ENCODE measurements around the gene PKD1L1.

DNA sequence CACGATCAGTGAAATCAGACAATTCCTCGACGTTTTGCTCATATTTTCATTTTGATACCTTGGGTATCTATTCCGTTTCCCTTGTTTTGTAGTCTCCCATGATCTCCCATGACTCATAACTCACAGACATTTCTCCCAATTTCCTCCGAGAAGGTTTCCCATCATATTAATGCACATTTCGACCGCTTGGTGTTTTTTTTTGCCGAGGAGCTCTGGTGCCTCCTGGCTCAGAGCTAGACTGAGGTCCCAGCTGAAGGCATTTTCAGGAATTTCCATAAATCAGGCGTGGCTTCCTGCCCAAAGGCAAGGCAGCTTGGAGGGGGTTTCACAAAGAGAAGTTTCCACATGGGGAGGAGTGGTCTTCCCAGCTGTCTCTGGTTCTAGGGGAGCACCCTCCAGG, 218.1 kb downstream of the PKD1L1 start:
- TF ChIP-seq, protein P1, sequence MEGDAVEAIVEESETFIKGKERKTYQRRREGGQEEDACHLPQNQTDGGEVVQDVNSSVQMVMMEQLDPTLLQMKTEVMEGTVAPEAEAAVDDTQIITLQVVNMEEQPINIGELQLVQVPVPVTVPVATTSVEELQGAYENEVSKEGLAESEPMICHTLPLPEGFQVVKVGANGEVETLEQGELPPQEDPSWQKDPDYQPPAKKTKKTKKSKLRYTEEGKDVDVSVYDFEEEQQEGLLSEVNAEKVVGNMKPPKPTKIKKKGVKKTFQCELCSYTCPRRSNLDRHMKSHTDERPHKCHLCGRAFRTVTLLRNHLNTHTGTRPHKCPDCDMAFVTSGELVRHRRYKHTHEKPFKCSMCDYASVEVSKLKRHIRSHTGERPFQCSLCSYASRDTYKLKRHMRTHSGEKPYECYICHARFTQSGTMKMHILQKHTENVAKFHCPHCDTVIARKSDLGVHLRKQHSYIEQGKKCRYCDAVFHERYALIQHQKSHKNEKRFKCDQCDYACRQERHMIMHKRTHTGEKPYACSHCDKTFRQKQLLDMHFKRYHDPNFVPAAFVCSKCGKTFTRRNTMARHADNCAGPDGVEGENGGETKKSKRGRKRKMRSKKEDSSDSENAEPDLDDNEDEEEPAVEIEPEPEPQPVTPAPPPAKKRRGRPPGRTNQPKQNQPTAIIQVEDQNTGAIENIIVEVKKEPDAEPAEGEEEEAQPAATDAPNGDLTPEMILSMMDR (IDR thresholded peaks at IDR 0.05; ENCODE audit: low read depth, low read length) = no peak
- no peak for TF ChIP-seq POLR2A (IDR thresholded peaks at IDR 0.05; ENCODE audit: extremely low read depth, insufficient read length)
- TF ChIP-seq, protein P2, sequence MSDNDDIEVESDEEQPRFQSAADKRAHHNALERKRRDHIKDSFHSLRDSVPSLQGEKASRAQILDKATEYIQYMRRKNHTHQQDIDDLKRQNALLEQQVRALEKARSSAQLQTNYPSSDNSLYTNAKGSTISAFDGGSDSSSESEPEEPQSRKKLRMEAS (IDR thresholded peaks at IDR 0.05; ENCODE audit: low read depth, low read length) = no peak

All from NB4 (cell line).